GM12874 (cell line): ENCODE results near the gene EFCAB13.

Source experiments
- TF ChIP-seq, protein P1 (sequence below): IDR thresholded peaks from 2 replicates; pipeline ENCODE4 v1.5.1; 2011; ENCODE audit warnings: low read depth, mild to moderate bottlenecking, control low read depth, low read length, moderate library complexity; ENCODE audit not compliant: insufficient read depth

The EFCAB13 gene

DNA sequence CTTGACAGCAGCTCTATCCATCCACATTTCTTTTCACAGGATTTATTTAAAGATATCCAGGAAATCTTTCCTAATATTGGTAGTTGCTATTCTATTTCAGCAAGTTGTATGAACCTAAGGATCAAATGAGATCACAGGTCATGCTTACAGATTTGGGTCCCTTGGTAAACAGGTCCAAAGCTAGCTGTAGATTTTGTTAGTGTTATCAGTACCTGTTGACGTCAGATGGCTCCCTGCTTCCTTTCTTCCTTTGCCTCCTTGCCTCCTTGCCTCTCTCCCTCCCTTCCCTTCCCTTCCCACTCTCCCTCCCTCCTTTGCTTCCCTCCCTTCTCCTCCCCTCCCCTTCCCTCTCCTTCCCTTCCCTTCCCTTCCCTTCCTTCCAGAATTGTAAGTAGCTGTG is 76.6 kb downstream of the EFCAB13 start:
- TF ChIP-seq, protein P1, sequence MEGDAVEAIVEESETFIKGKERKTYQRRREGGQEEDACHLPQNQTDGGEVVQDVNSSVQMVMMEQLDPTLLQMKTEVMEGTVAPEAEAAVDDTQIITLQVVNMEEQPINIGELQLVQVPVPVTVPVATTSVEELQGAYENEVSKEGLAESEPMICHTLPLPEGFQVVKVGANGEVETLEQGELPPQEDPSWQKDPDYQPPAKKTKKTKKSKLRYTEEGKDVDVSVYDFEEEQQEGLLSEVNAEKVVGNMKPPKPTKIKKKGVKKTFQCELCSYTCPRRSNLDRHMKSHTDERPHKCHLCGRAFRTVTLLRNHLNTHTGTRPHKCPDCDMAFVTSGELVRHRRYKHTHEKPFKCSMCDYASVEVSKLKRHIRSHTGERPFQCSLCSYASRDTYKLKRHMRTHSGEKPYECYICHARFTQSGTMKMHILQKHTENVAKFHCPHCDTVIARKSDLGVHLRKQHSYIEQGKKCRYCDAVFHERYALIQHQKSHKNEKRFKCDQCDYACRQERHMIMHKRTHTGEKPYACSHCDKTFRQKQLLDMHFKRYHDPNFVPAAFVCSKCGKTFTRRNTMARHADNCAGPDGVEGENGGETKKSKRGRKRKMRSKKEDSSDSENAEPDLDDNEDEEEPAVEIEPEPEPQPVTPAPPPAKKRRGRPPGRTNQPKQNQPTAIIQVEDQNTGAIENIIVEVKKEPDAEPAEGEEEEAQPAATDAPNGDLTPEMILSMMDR: no peak

- TF ChIP-seq, protein P1: no peak
These were observed 77.3 kb downstream of the EFCAB13 start for GRCh38 chr17:47401100-47401499.

GRCh38 chr17:47404006-47404405 is 80.3 kb downstream of the EFCAB13 start:
- TF ChIP-seq, protein P1: no peak

DNA sequence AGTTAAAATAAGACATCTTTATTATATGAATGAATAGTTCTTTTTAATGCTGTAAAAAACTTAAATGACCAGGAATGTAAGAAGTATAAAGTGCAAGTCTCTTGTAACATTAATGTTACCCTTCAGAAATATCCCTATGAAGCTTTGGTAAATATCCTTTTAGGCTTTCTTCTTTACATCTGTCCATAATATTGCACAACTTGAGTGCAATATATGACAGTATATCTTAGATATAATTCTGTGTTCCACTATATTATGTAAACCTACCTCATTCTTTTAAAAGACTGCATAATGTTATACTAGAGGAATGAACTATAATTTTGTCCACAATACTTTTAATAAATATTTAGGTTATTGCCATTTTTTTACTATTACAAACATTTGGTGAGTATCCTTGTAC is 81.1 kb downstream of the EFCAB13 start:
- TF ChIP-seq, protein P1: no peak

- TF ChIP-seq, protein P1: no peak
These were observed 90.1 kb downstream of the EFCAB13 start for GRCh38 chr17:47413872-47414271.

- TF ChIP-seq, protein P1: no peak
These were observed 90.9 kb downstream of the EFCAB13 start for GRCh38 chr17:47414612-47415011.

- TF ChIP-seq, protein P1: no peak
These were observed 99.9 kb downstream of the EFCAB13 start for GRCh38 chr17:47423406-47424295.
